Measurements from ENCODE around the gene TRPC3. TPM values are rescaled to one million over a fixed set of nuclear protein-coding genes. Genes with fewer than 3 reads are reported as not detected.

Gene TRPC3
- polyA plus RNA-seq, 3 donors: not detected

- intact Hi-C loops (cut with micrococcal nuclease): no loop called here
- Mint-ChIP-seq H3K36me3 (peaks cover 0 to 2% of the 10 kb centered on the region in 2 donors), H3K27me3 (ENCODE audit: low read depth in 3 of 3) (peaks cover 37 to 65% (median 54%) of the 10 kb centered on the region in 3 donors), H3K4me3 (no peak overlapping the region), H3K27ac (no peak overlapping the region), H3K4me1 (peaks cover 15% of the 10 kb centered on the region), H3K9me3 (peaks cover 0 to 9% (median 2%) of the 10 kb centered on the region in 7 donors)
- Histone ChIP-seq H3K9me3 (replicated peaks in 1 of 2; ENCODE audit: control insufficient read depth in 1 of 2, insufficient read depth in 1 of 2, low read length in 2 of 2) (peaks cover 0 to 8% of the 10 kb centered on the region in 2 donors), H3K4me1 (ENCODE audit: control insufficient read depth in 1 of 2, insufficient read depth in 2 of 2, low read length in 2 of 2) (peaks cover 12 to 20% of the 10 kb centered on the region in 2 donors), H3K36me3 (replicated peaks in 1 of 2; ENCODE audit: control insufficient read depth in 1 of 2, insufficient read depth in 2 of 2, low read length in 2 of 2) (no peaks in the 10 kb centered on the region), H3K79me2 (ENCODE audit: insufficient read depth, low read length) (no peaks in the 10 kb centered on the region), H2AFZ (ENCODE audit: insufficient read depth, low read depth, low read length, poor library complexity, severe bottlenecking) (no peak overlapping the region), H4K20me1 (ENCODE audit: insufficient read depth, low read length) (no peaks in the 10 kb centered on the region), H3K27ac (ENCODE audit: low read depth in 1 of 2, low read length in 2 of 2) (no peak overlapping the region), H3K4me3 (replicated peaks in 1 of 3; ENCODE audit: low read depth in 2 of 3, low read length in 3 of 3) (no peak overlapping the region), H3K27me3 (ENCODE audit: control insufficient read depth in 2 of 2, insufficient read depth in 2 of 2, low read length in 2 of 2) (peaks cover 50 to 65% of the 10 kb centered on the region in 2 donors), H3K4me2 (replicated peaks; ENCODE audit: extremely low read depth, low read length, poor library complexity, severe bottlenecking) (no peak overlapping the region), H3K9ac (ENCODE audit: insufficient read depth, low read length, poor library complexity, severe bottlenecking) (no peak overlapping the region)
- 86% methylated on average over 1 of the region's 3 CpGs for WGBS (ENCODE audit: insufficient coverage)
- TF ChIP-seq CTCF (IDR thresholded peaks at IDR 0.05): no peak
- DNase-seq: no peak
Measured at GRCh38 chr4:121946644-121947043, 5.2 kb downstream of the TRPC3 start.

GRCh38 chr4:121943941-121944340 is 7.9 kb downstream of the TRPC3 start:
- H3K4me3 ChIP-seq (replicated peaks in 1 of 3; ENCODE audit: low read depth in 2 of 3, low read length in 3 of 3): no peak overlapping the region
- H3K27me3 Mint-ChIP-seq (ENCODE audit: low read depth in 3 of 3): peaks cover 16 to 57% (median 38%) of the 10 kb centered on the region in 3 donors
- no peak overlapping the region for H3K27ac ChIP-seq (ENCODE audit: low read depth in 1 of 2, low read length in 2 of 2)
- no peaks in the 10 kb centered on the region for H3K36me3 ChIP-seq (replicated peaks in 1 of 2; ENCODE audit: control insufficient read depth in 1 of 2, insufficient read depth in 2 of 2, low read length in 2 of 2)
- H3K27me3 ChIP-seq (ENCODE audit: control insufficient read depth in 2 of 2, insufficient read depth in 2 of 2, low read length in 2 of 2): peaks cover 38 to 45% of the 10 kb centered on the region in 2 donors
- H3K9me3 Mint-ChIP-seq: no peaks in the 10 kb centered on the region
- no peaks in the 10 kb centered on the region for H3K9me3 ChIP-seq (replicated peaks in 1 of 2; ENCODE audit: control insufficient read depth in 1 of 2, insufficient read depth in 1 of 2, low read length in 2 of 2)
- no peaks in the 10 kb centered on the region for H3K4me1 ChIP-seq (ENCODE audit: control insufficient read depth in 1 of 2, insufficient read depth in 2 of 2, low read length in 2 of 2)
- no peak overlapping the region for H3K27ac Mint-ChIP-seq
- no peaks in the 10 kb centered on the region for H4K20me1 ChIP-seq (ENCODE audit: insufficient read depth, low read length)
- H3K9ac ChIP-seq (ENCODE audit: insufficient read depth, low read length, poor library complexity, severe bottlenecking): no peak overlapping the region
- H3K79me2 ChIP-seq (ENCODE audit: insufficient read depth, low read length): no peaks in the 10 kb centered on the region
- WGBS (ENCODE audit: insufficient coverage): 100% methylated on average over 2 of the region's 4 CpGs
- TF ChIP-seq CTCF (IDR thresholded peaks at IDR 0.05): peak; percentile 26
- H3K4me2 ChIP-seq (replicated peaks; ENCODE audit: extremely low read depth, low read length, poor library complexity, severe bottlenecking): no peak overlapping the region
- intact Hi-C loops (cut with micrococcal nuclease): no loop called here
- H3K36me3 Mint-ChIP-seq: no peaks in the 10 kb centered on the region
- H3K4me3 Mint-ChIP-seq: no peak overlapping the region
- H3K4me1 Mint-ChIP-seq: no peaks in the 10 kb centered on the region
- H2AFZ ChIP-seq (ENCODE audit: insufficient read depth, low read depth, low read length, poor library complexity, severe bottlenecking): no peak overlapping the region
- no peak for DNase-seq
